BJ (cell line): Measurements from ENCODE around the gene TPPP2. TPM values are rescaled to one million over a fixed set of nuclear protein-coding genes. Genes with fewer than 3 reads are reported as not detected.
"Not testable (repeated sequence)": the region's sequence is repeated elsewhere in the genome, so short reads cannot be mapped to it uniquely, and the experiment has no call there.

ENCODE experiments used
- CTCF ChIA-PET: fragments of 350-600 bp; formaldehyde crosslinking; extraction: SDS; loops from one replicate; lab custom pipeline; 2021; ENCODE audit warnings: antibody characterized with exemption, inconsistent platforms; lab: Yijun Ruan, JAX
- POLR2A ChIA-PET: fragments of 300-600 bp; sonication (Branson Sonifier 250); formaldehyde crosslinking; extraction: SDS; loops from one replicate; lab custom pipeline; 2021; ENCODE audit warnings: antibody characterized with exemption; lab: Charles Lee
- DNase-seq: peaks from one replicate; pipeline ENCODE4 v3.0.0-alpha.2; 2011; ENCODE audit warnings: low read depth
- H3K27me3 ChIP-seq: 2 replicates; pipeline ENCODE4 v1.6.0; 2011; ENCODE audit warnings: low read length; ENCODE audit not compliant: control insufficient read depth, insufficient read depth
- H3K36me3 ChIP-seq: 2 replicates; pipeline ENCODE4 v1.5.1; 2011; ENCODE audit warnings: low read length; ENCODE audit not compliant: control insufficient read depth, insufficient read depth
- H3K4me3 ChIP-seq: 2 replicates; pipeline ENCODE4 v1.5.1; 2011; ENCODE audit warnings: low read depth, mild to moderate bottlenecking, control low read depth, low read length
- CTCF ChIP-seq: IDR thresholded peaks from 2 replicates; pipeline ENCODE4 v1.5.1; 2011; ENCODE audit warnings: low read depth, mild to moderate bottlenecking, control low read depth, inconsistent platforms, low read length, moderate library complexity; ENCODE audit not compliant: insufficient read depth
- polyA minus RNA-seq: library from RNA; depleted of rRNA, polyadenylated mRNA; stranded (reverse); fragments of >200 nt; gene quantifications from 2 replicates; pipeline ENCODE4 v1.2.3, GENCODE V29; 2011; rRNA and poly(A)+ RNA removed
- polyA plus RNA-seq: library from polyadenylated mRNA; depleted of rRNA; stranded (reverse); fragments of >200 nt; gene quantifications from 2 replicates; pipeline ENCODE4 v1.2.3, GENCODE V29; 2011; rRNA removed

TPPP2 gene
- polyA plus RNA-seq, result not detected in 2 replicates
- not detected in 2 replicates for polyA minus RNA-seq

DNA sequence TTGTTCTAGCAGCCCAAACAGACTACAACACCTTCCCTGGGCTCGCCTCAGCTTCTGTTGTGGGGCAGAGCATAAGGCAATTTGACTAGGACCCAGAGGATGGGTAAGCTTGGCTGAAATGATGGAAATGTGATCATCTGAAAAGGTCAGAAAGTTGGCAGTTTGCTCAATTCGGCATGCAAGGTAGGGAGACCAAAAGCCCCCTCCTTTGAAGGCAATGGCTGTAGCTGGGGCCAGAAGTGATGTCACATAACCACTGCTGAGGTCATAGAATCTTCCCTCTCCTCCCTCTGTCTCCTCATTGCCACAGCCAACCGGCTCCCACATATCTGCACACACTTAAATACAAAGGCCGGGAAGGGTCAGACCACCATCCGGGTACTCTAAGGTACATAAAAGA lies at the start of gene TPPP2:
TSS of gene TPPP2 (plus strand) at position 301 of the 400 bp plus-strand sequence. CDS start 365 bp downstream, outside the sequence.
- DNase-seq, result no peak
- H3K27me3 ChIP-seq, result peaks cover 23% of the 10 kb centered on the region
- ChIA-PET POLR2A (no interaction called here), CTCF (interaction anchor here (1.7 to 3.0 kb wide), 3 partner anchors 10 to 74 kb away, joined by 6 to 19 read pairs (median 9); no protein-coding TSS in a partner anchor)
- no peak within 1 kb of the TSS for H3K4me3 ChIP-seq
- TF ChIP-seq CTCF, result no peak
- H3K36me3 ChIP-seq, result no peaks in the 10 kb centered on the region

GRCh38 chr14:20980906-20981305 lies 49.1 kb upstream of the TPPP2 start:
- ChIA-PET CTCF (interaction anchor here (1.2 to 4.6 kb wide), 2 partner anchors 9 to 34 kb away, joined by 7 to 46 read pairs; no protein-coding TSS in a partner anchor), POLR2A (no interaction called here)
- H3K36me3 ChIP-seq, result no peaks in the 10 kb centered on the region
- H3K27me3 ChIP-seq, result no peaks in the 10 kb centered on the region
- DNase-seq, result no peak
- TF ChIP-seq CTCF, result no peak
- H3K4me3 ChIP-seq, result no peak overlapping the region

DNA sequence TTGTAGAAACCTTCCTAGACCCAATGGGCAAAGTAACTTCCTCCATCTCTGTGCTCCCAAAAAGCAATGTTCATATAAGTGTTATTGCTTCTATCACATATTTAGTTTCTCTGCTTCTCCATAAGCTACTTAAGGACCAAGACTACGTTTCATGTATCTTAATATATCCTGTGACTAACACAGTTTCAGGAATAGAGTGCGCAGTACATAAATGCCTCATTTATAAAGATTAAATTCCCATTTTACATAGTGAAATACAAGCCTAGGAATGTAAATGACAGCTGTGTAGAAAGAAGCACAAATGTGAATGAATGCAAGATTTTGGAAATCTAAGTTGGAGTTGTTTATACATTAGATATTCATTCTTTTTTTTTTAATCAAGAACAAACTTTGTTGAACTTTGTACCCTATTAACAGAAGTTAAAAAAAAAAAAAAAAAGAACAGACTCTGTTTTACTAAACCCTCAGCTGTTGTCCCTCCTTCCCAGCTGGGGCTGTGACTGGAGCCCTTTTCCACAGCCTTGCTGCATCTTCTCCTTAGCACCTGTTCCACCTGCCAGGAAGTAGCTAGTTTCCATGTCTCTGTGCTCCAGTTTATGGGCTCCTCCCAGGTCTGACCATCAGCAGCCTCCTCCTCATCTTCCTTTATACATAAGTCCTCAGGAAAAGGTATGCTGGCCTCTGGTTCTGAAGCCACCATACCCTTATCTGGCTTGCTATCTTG lies 47.2 kb upstream of the TPPP2 start:
- Histone ChIP-seq H3K27me3 (no peaks in the 10 kb centered on the region), H3K36me3 (no peaks in the 10 kb centered on the region), H3K4me3 (no peak overlapping the region)
- CTCF ChIA-PET, result interaction anchor here (0.9 to 4.6 kb wide), 3 partner anchors 11 to 86 kb away, joined by 3 to 46 read pairs (median 3); no protein-coding TSS in a partner anchor
- POLR2A ChIA-PET, result no interaction called here
- DNase-seq, result no peak
- no peak for TF ChIP-seq CTCF

GRCh38 chr14:20985650-20986049 lies 44.4 kb upstream of the TPPP2 start:
- H3K36me3 ChIP-seq, POLR2A ChIA-PET, H3K27me3 ChIP-seq, DNase-seq, H3K4me3 ChIP-seq: not testable (repeated sequence)
- CTCF ChIA-PET, result interaction anchor here (0.8 to 4.3 kb wide), 2 partner anchors 14 to 106 kb away, joined by 3 to 37 read pairs; no protein-coding TSS in a partner anchor

GRCh38 chr14:20986811-20987210 lies 43.2 kb upstream of the TPPP2 start:
- H3K27me3 ChIP-seq, result no peaks in the 10 kb centered on the region
- POLR2A ChIA-PET, result no interaction called here
- DNase-seq, result peak; percentile 88
- CTCF ChIA-PET, result interaction anchor here (0.8 to 4.3 kb wide), 4 partner anchors 15 to 168 kb away, joined by 3 to 37 read pairs (median 8); no protein-coding TSS in a partner anchor
- no peak for TF ChIP-seq CTCF
- H3K4me3 ChIP-seq, result no peak overlapping the region
- no peaks in the 10 kb centered on the region for H3K36me3 ChIP-seq
